Spleen (tissue), 11 donors: Measurements from ENCODE around the gene EIF2AK3. TPM values are rescaled to one million over a fixed set of nuclear protein-coding genes. Genes with fewer than 3 reads are reported as not detected.
"Not testable (repeated sequence)": the region's sequence is repeated elsewhere in the genome, so short reads cannot be mapped to it uniquely, and the experiment has no call there.

Experiments used
- DNase-seq: peaks from one replicate; pipeline ENCODE4 v3.0.0-alpha.2; 2020
- H3K27ac ChIP-seq, 8 donors: fragments of 200-600 bp; sonication (generic) in 7 of 8; 1 replicate in 4 of 8; 2 replicates in 4 of 8; pipeline versions ENCODE4 v1.5.0 to v1.8.0; 2016 to 2021; ENCODE audit warnings: inconsistent platforms in 4 of 8, mild to moderate bottlenecking in 4 of 8, moderate library complexity in 1 of 8
- H3K27me3 ChIP-seq, 7 donors: fragments of 200-600 bp; sonication (generic) in 6 of 7; replicated peaks in 1 of 7; 1 replicate in 4 of 7; 2 replicates in 3 of 7; pipeline versions ENCODE4 v1.5.0 to v1.8.0; 2016 to 2021; ENCODE audit warnings: inconsistent platforms in 3 of 7, mild to moderate bottlenecking in 1 of 7
- H3K36me3 ChIP-seq, 6 donors: fragments of 200-600 bp; sonication (generic) in 5 of 6; 1 replicate in 4 of 6; 2 replicates in 2 of 6; pipeline versions ENCODE4 v1.5.0 to v1.8.0; 2016 to 2021; ENCODE audit warnings: inconsistent platforms in 2 of 6
- H3K4me1 ChIP-seq, 6 donors: fragments of 200-600 bp; sonication (generic) in 5 of 6; 1 replicate in 3 of 6; 2 replicates in 3 of 6; pipeline versions ENCODE4 v1.5.0 to v1.8.0; 2016 to 2021; ENCODE audit warnings: inconsistent platforms in 3 of 6
- H3K4me3 ChIP-seq, 8 donors: fragments of 200-600 bp; sonication (generic) in 7 of 8; 1 replicate in 4 of 8; 2 replicates in 4 of 8; pipeline versions ENCODE4 v1.5.0 to v1.8.0; 2016 to 2021; ENCODE audit warnings: inconsistent platforms in 4 of 8, mild to moderate bottlenecking in 4 of 8, moderate library complexity in 2 of 8
- H3K9me3 ChIP-seq, 8 donors: fragments of 200-600 bp; sonication (generic) in 7 of 8; 1 replicate in 4 of 8; 2 replicates in 4 of 8; pipeline versions ENCODE4 v1.5.0 to v1.8.0; 2016 to 2021; ENCODE audit warnings: inconsistent platforms in 4 of 8
- CTCF ChIP-seq, 11 experiments: fragments of 200-600 bp in 7 of 11; fragments of 450-650 bp in 4 of 11; sonication (generic) in 4 of 11; IDR thresholded peaks in 8 of 11; conservative IDR thresholded peaks in 3 of 11; 1 replicate in 7 of 11; 2 replicates in 4 of 11; pipeline versions ENCODE4 v1.4.0 to v1.8.0; 2016 to 2021; ENCODE audit warnings: antibody characterized with exemption in 11 of 11, inconsistent platforms in 4 of 11, mild to moderate bottlenecking in 1 of 11
- POLR2A ChIP-seq, 3 donors: fragments of 450-650 bp; IDR thresholded peaks; one replicate each; pipeline ENCODE4 v1.5.1; 2017; ENCODE audit warnings: antibody characterized with exemption in 3 of 3, mild to moderate bottlenecking in 1 of 3
- POLR2AphosphoS5 ChIP-seq, 3 donors: sonication (generic); formaldehyde crosslinking; IDR thresholded peaks; one replicate each; pipeline ENCODE4 v1.5.1; 2017; ENCODE audit warnings: antibody characterized with exemption in 3 of 3
- WGBS, 5 donors: extraction: QIAGEN DNeasy Blood & Tissue Kit in 3 of 5; methylation state at CpG; one replicate each; pipeline versions ENCODE4 v1.1.5 to v1.1.7; 2013 to 2018; 5-methylcytosine and 5-hydroxymethylcytosine counted together
- intact Hi-C: fragments of 100-400 bp; cut with DNase I; formaldehyde crosslinking; loops from one replicate; pipeline ENCODE4 v1.15.0; 2023; ENCODE audit warnings: low total_unique reads
- polyA plus RNA-seq, 3 donors: library from polyadenylated mRNA; stranded (reverse); fragments of 200-250 nt; gene quantifications; one replicate each; pipeline ENCODE4 v1.2.1, GENCODE V29; 2013
- total RNA-seq, 7 donors: library from RNA; depleted of rRNA in 3 of 7; stranded (reverse); fragments of >200 nt in 3 of 7; fragmentation: NEBNext Ultra II Directional in 4 of 7; extraction: Animal tissue kit (Norgen Biotek cat#: 25700) in 4 of 7; gene quantifications; one replicate each; pipeline versions ENCODE4 v1.1.0 to v1.2.1, GENCODE V29; 2016 to 2021
- donor health status: healthy with polysubstance abuse.
- donor health status: DM: no; HTN: no; CAD: no; lungs with moderate emphysema.
- donor health status: DM: no; HTN: no; CAD: no.
- donor health status: Bipolar disorder and iron deficiency.
- donor health status: healthy.
- donor health status: DM: no; HTN: no; CAD: no.
- donor health status: DM: yes; HTN: yes; CAD: no.

The EIF2AK3 gene
- total and polyA plus RNA-seq, 10 donors: 4.3 to 29.8 (median 21.2) TPM

GRCh38 chr2:88549616-88550292, 77.5 kb downstream of the EIF2AK3 start:
- H3K4me1 ChIP-seq: no peaks in the 10 kb centered on the region
- no peak for DNase-seq
- intact Hi-C loops: no loop called here
- no peak for TF ChIP-seq POLR2AphosphoS5 (IDR thresholded peaks at IDR 0.05)
- TF ChIP-seq CTCF (IDR thresholded peaks at IDR 0.05 in 8 of 11, conservative IDR thresholded peaks at IDR 0.05 in 3 of 11): no peak
- TF ChIP-seq POLR2A (IDR thresholded peaks at IDR 0.05): no peak
- peaks cover 0 to 12% (median 0%) of the 10 kb centered on the region in 6 donors for H3K36me3 ChIP-seq
- 14 to 30% (median 19%) methylated on average over 32 to 36 of the region's 36 CpGs for WGBS, 5 donors
- H3K27me3 ChIP-seq: peaks cover 0 to 27% (median 5%) of the 10 kb centered on the region in 7 donors
- H3K9me3 ChIP-seq: no peaks in the 10 kb centered on the region
- H3K4me3 ChIP-seq: no peak overlapping the region
- no peak overlapping the region for H3K27ac ChIP-seq

GRCh38 chr2:88546291-88546690, 81.0 kb downstream of the EIF2AK3 start:
- H3K4me3 ChIP-seq, H3K4me1 ChIP-seq, H3K27ac ChIP-seq, DNase-seq, H3K36me3 ChIP-seq, H3K9me3 ChIP-seq, intact Hi-C loops: not testable (repeated sequence)
- peaks cover 0 to 27% (median 5%) of the 10 kb centered on the region in 7 donors for H3K27me3 ChIP-seq
- 84 to 100% (median 89%) methylated on average over 4 of the region's 4 CpGs for WGBS, 5 donors

- Histone ChIP-seq H3K4me1 (no peaks in the 10 kb centered on the region), H3K4me3 (no peak overlapping the region), H3K27ac (no peak overlapping the region), H3K9me3 (peaks cover 0 to 8% (median 0%) of the 10 kb centered on the region in 8 donors), H3K27me3 (peaks cover 0 to 21% (median 5%) of the 10 kb centered on the region in 7 donors), H3K36me3 (no peaks in the 10 kb centered on the region)
- no peak for DNase-seq
- TF ChIP-seq POLR2AphosphoS5 (IDR thresholded peaks at IDR 0.05) (no peak), POLR2A (IDR thresholded peaks at IDR 0.05) (no peak), CTCF (IDR thresholded peaks at IDR 0.05 in 8 of 11, conservative IDR thresholded peaks at IDR 0.05 in 3 of 11) (no peak)
- WGBS, 5 donors: 71 to 90% (median 83%) methylated on average over 5 of the region's 5 CpGs
- intact Hi-C loops: no loop called here
Observed at GRCh38 chr2:88545118-88545517, 82.1 kb downstream of the EIF2AK3 start.

GRCh38 chr2:88543541-88544057, 83.7 kb downstream of the EIF2AK3 start:
- Histone ChIP-seq H3K4me1 (no peaks in the 10 kb centered on the region), H3K4me3 (no peak overlapping the region), H3K27me3 (peaks cover 0 to 6% (median 0%) of the 10 kb centered on the region in 7 donors), H3K9me3 (peaks cover 0 to 8% (median 0%) of the 10 kb centered on the region in 8 donors), H3K36me3 (no peaks in the 10 kb centered on the region), H3K27ac (no peak overlapping the region)
- intact Hi-C loops: no loop called here
- no peak for TF ChIP-seq POLR2AphosphoS5 (IDR thresholded peaks at IDR 0.05)
- no peak for TF ChIP-seq POLR2A (IDR thresholded peaks at IDR 0.05)
- no peak for TF ChIP-seq CTCF (IDR thresholded peaks at IDR 0.05 in 8 of 11, conservative IDR thresholded peaks at IDR 0.05 in 3 of 11)
- 79 to 89% (median 80%) methylated on average over 6 of the region's 6 CpGs for WGBS, 5 donors
- no peak for DNase-seq
